Activated CD4-positive, alpha-beta T cell treated with anti-CD3 and anti-CD28 coated beads, Interleukin-2, amount 50 U/mL, for 16 hours (primary cell): ENCODE measurements around the gene UNC13D.

Source experiments
- DNase-seq: peaks from one replicate; pipeline ENCODE4 v3.0.0-alpha.2; 2020

UNC13D gene

DNA sequence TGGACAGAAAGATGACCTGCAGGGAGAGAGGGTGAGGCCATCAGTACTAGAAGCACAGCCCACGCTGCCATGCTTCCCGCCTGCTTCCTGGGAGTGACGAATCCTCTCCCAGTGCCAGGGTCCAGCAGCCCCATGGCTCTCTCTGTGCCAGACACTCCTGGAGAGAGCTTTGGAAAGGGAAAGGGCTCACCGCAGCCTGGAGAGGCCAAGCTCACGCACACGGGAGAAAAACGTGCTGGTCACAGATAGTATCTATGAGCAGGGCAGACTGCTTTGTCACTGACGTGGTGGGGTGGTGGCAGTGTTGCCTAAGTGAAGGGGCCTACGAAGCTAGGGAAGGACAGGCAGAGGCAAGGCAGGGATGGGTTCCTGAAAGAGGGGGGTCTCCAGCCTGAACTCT is 5.5 kb upstream of the UNC13D start:
- DNase-seq, result no peak

GRCh38 chr17:75849279-75849646 is 5.1 kb upstream of the UNC13D start:
- no peak for DNase-seq

GRCh38 chr17:75848523-75849278 is 4.5 kb upstream of the UNC13D start:
- peak; percentile 74 for DNase-seq

GRCh38 chr17:75847614-75848522 is 3.7 kb upstream of the UNC13D start:
- DNase-seq, result no peak

GRCh38 chr17:75846692-75847613 is 2.7 kb upstream of the UNC13D start:
- no peak for DNase-seq

GRCh38 chr17:75845933-75846691 is 1.9 kb upstream of the UNC13D start:
- no peak for DNase-seq

DNA sequence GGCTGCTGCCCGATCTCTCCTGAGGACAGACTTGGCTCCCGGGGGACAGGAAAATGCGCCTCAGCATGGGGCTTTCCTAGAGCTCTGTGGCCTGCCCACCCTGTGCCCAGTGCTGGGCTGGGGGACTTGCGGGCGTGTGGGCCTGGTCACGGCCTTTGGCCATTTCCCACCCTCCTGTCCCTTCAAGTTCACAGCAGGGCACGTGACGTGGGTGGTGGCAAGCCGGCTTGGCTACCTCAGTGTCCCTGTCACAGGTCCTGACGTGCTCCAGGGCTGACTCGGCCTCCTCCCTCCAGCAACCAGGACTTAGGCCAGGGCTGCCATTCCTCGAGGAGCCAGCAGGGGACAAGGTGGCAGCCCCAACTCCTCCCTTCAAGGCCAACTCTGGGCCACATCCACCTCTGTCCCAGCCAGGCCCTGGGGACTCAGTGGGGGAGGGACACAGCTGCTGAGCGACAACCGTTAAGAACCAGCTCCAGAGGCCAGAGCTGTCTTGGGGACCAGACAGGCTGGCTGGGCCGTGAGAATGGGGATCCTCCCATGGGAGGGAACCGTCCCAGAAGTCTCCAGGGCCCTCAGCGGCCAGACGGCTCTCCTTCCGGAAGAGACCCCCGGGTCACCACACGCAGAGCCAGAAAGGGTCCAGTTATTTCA is 981 bp upstream of the UNC13D start:
- DNase-seq, result peak; percentile 77

GRCh38 chr17:75844530-75845057 is 390 bp upstream of the UNC13D start:
- DNase-seq, result peak; percentile 22

- DNase-seq, result peak; percentile 36
These were observed 1.1 kb downstream of the UNC13D start for GRCh38 chr17:75842963-75843576.

- no peak for DNase-seq
These were observed 1.8 kb downstream of the UNC13D start for GRCh38 chr17:75842411-75842810.

DNA sequence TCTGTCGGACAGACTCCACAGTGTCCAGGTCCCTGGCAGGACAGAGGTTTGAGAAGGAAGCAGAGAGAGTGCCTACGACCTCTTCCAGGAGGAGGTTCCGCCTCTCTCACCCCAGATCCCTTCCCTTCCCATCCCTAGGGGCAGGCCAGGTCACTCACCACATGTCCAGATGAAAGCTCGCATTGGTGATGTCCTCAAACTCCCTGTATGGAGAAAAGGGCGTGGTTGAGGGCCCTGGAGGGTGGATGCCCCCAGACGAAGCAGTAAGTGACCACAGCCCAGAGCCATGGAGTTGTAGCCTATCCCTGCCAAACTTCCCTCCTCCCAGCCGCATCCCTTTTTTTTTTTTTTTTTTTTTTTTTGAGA is 3.4 kb downstream of the UNC13D start:
- DNase-seq, result no peak

- no peak for DNase-seq
These were observed 4.0 kb downstream of the UNC13D start for GRCh38 chr17:75839942-75840798.

GRCh38 chr17:75838410-75838809 is 5.8 kb downstream of the UNC13D start:
- no peak for DNase-seq

GRCh38 chr17:75837899-75838298 is 6.3 kb downstream of the UNC13D start:
- DNase-seq, result no peak

- no peak for DNase-seq
These were observed 7.6 kb downstream of the UNC13D start for GRCh38 chr17:75836605-75837004.

GRCh38 chr17:75835654-75835987 is 8.6 kb downstream of the UNC13D start:
- DNase-seq, result no peak

DNA sequence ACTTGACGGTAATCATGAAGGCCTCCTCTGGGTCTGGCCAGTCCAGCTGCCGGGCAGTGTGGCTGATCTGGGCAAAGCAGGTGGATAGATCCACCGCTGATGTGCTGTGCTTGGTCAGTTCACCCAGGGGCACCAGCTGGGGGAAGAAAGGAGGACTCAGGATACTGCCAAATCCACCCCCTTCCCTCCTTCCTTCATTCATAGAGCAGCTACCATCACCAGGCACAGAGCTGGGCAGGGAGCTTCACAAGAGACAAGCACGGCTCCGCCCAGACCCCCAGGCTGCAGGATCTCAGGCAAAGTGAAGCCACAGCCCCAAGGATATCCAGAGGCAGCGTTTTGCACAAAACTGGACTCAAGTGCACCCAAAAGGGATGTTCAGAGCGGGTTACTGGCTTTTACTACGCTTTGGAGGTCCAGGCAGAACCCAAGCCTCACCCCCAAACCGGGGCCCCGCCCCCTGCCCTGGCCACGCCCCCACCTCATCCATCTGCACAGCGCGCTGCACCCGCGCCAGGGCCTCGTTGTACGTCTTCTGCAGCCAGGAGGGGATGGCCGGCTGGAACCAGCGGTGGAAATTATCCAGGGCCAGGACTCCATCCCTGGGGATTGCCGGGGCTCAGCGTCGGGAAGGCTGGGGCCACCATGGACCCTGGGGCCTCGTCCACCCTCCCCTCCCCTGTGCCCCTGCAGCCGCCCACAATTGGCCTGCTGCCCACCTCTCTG is 9.1 kb downstream of the UNC13D start:
- no peak for DNase-seq

- no peak for DNase-seq
These were observed 9.8 kb downstream of the UNC13D start for GRCh38 chr17:75834279-75834920.
